K562 (cell line): Measurements from ENCODE around the gene MACF1. TPM values are rescaled to one million over a fixed set of nuclear protein-coding genes. Genes with fewer than 3 reads are reported as not detected.
A peak's percentile ranks its signal among the peaks of the same experiment; 100 is the strongest.

Source experiments
- ATAC-seq: fragments of 200-7000 bp; cut with Tn5 transposase; 3 replicates; pipeline ENCODE4 v1.9.1; 2020; ENCODE audit warnings: moderate library complexity
- BruUV-seq: library from RNA; stranded (reverse); fragments of 400-500 nt; replicated peaks from 2 replicates; lab custom pipeline; 2021; lab: Mats Ljungman, UMichigan
- CTCF ChIA-PET: fragments of 300-600 bp; formaldehyde crosslinking; extraction: SDS; loops from one replicate; lab custom pipeline; 2021; ENCODE audit warnings: low intra/inter-chr PET ratio; lab: Yijun Ruan, JAX
- POLR2A ChIA-PET: fragments of 300-600, 350-650 bp; sonication (Branson Sonifier 250); formaldehyde crosslinking; extraction: SDS; loops from one replicate; lab custom pipeline; 2021; ENCODE audit warnings: antibody characterized with exemption, inconsistent platforms; lab: Yijun Ruan, JAX
- DNase-seq, 4 experiments: peaks; one replicate each; pipeline versions ENCODE4 v3.0.0 to v3.0.0-alpha.2; 2011 to 2018; ENCODE audit warnings: low spot score in 3 of 4, mixed read lengths in 3 of 4; ENCODE audit errors: extremely low read depth in 1 of 4
- FAIRE-seq: peaks from 2 replicates; lab custom pipeline; 2011; peaks lifted over from hg19 to GRCh38; lab: Jason Lieb, UNC
- H2AFZ ChIP-seq: 2 replicates; pipeline ENCODE4 v1.6.0; 2011; ENCODE audit warnings: low read depth, low read length, control low read depth, inconsistent platforms
- H3K27ac ChIP-seq: fragments of 200-600 bp; 3 replicates; pipeline ENCODE4 v1.8.0; 2011; ENCODE audit warnings: low read depth, mild to moderate bottlenecking, control low read depth, inconsistent platforms, low read length, moderate library complexity, mixed read lengths; ENCODE audit errors: extremely low read depth
- H3K27me3 ChIP-seq, 2 experiments: fragments of 300-600 bp in 1 of 2; 2 replicates in 1 of 2; 3 replicates in 1 of 2; pipeline versions ENCODE4 v1.6.0 to v1.8.0; 2011; ENCODE audit warnings: inconsistent platforms in 2 of 2, low read length in 2 of 2, mild to moderate bottlenecking in 1 of 2, mixed read lengths in 1 of 2, moderate library complexity in 1 of 2; ENCODE audit not compliant: control insufficient read depth in 2 of 2, insufficient read depth in 2 of 2
- H3K36me3 ChIP-seq: fragments of 300-600 bp; 3 replicates; pipeline ENCODE4 v1.8.0; 2011; ENCODE audit warnings: mild to moderate bottlenecking, low read length, inconsistent platforms; ENCODE audit not compliant: control insufficient read depth, insufficient read depth
- H3K4me1 ChIP-seq, 2 experiments: fragments of 200-600 bp in 1 of 2; replicated peaks in 1 of 2; 2 replicates in 1 of 2; 3 replicates in 1 of 2; pipeline versions ENCODE4 v1.5.1 to v1.8.0; 2011; ENCODE audit warnings: inconsistent platforms in 2 of 2, low read length in 2 of 2, mild to moderate bottlenecking in 1 of 2, mixed read lengths in 1 of 2, moderate library complexity in 1 of 2; ENCODE audit not compliant: control insufficient read depth in 2 of 2, insufficient read depth in 2 of 2
- H3K4me2 ChIP-seq: 2 replicates; pipeline ENCODE4 v1.6.1; 2011; ENCODE audit warnings: low read length, control low read depth, inconsistent platforms, mixed read lengths; ENCODE audit not compliant: insufficient read depth
- H3K4me3 ChIP-seq: fragments of 200-600 bp; sonication (generic), shearing (Covaris generic); 2 replicates; pipeline ENCODE4 v1.5.1; 2016; ENCODE audit warnings: control low read depth, inconsistent platforms
- H3K79me2 ChIP-seq: fragments of 200-600 bp; 3 replicates; pipeline ENCODE4 v1.8.0; 2011; ENCODE audit warnings: low read length, inconsistent platforms; ENCODE audit not compliant: control insufficient read depth, insufficient read depth
- H3K9ac ChIP-seq, 2 experiments: 2 replicates each; pipeline versions ENCODE4 v1.6.0 to v1.6.1; 2011; ENCODE audit warnings: low read depth in 2 of 2, low read length in 2 of 2, control low read depth in 1 of 2, inconsistent platforms in 1 of 2, mild to moderate bottlenecking in 1 of 2, mixed read lengths in 1 of 2; ENCODE audit not compliant: insufficient read depth in 1 of 2
- H3K9me1 ChIP-seq: one replicate; pipeline ENCODE4 v1.6.0; 2011; ENCODE audit warnings: inconsistent platforms, mild to moderate bottlenecking, low read length, moderate library complexity; ENCODE audit not compliant: control insufficient read depth, insufficient read depth
- H3K9me3 ChIP-seq: replicated peaks from 2 replicates; pipeline ENCODE4 v1.5.1; 2011; ENCODE audit warnings: low read depth, low read length, inconsistent platforms; ENCODE audit not compliant: control insufficient read depth, insufficient read depth
- H4K20me1 ChIP-seq: replicated peaks from 2 replicates; pipeline ENCODE4 v1.6.1; 2011; ENCODE audit warnings: low read length, inconsistent platforms, mixed read lengths; ENCODE audit not compliant: control insufficient read depth, insufficient read depth
- ARID1B ChIP-seq: fragments of 450-650 bp; IDR thresholded peaks from 2 replicates; pipeline ENCODE4 v1.6.1; 2016; ENCODE audit warnings: antibody characterized with exemption, mild to moderate bottlenecking, inconsistent platforms
- CHD2 ChIP-seq: IDR thresholded peaks from 2 replicates; pipeline ENCODE4 v1.6.1; 2011; ENCODE audit warnings: low read depth, low read length
- EGR1 ChIP-seq: fragments of 450-650 bp; conservative IDR thresholded peaks from 2 replicates; pipeline ENCODE4 v1.6.1; 2017; ENCODE audit warnings: mild to moderate bottlenecking
- PCBP1 ChIP-seq: fragments of 200-400 bp; formaldehyde crosslinking; IDR thresholded peaks from 2 replicates; pipeline ENCODE4 v1.6.1; 2018; ENCODE audit warnings: mild to moderate bottlenecking, low read depth, low read length; ENCODE audit not compliant: poor library complexity, severe bottlenecking
- PCBP2 ChIP-seq: fragments of 200-400 bp; formaldehyde crosslinking; IDR thresholded peaks from 2 replicates; pipeline ENCODE4 v1.6.1; 2018; ENCODE audit warnings: low read length, low read depth, mild to moderate bottlenecking, moderate library complexity; ENCODE audit not compliant: poor library complexity, severe bottlenecking
- PHB2 ChIP-seq: fragments of 450-650 bp; IDR thresholded peaks from 2 replicates; pipeline ENCODE4 v1.6.1; 2017; ENCODE audit warnings: low read depth
- RBM14 ChIP-seq: fragments of 200-400 bp; formaldehyde crosslinking; IDR thresholded peaks from 2 replicates; pipeline ENCODE4 v1.6.1; 2018; ENCODE audit warnings: low read depth, mild to moderate bottlenecking, low read length, moderate library complexity, borderline replicate concordance; ENCODE audit not compliant: insufficient read depth
- TFAP4 ChIP-seq: sonication (generic); formaldehyde crosslinking; IDR thresholded peaks from 2 replicates; pipeline ENCODE4 v1.8.0; 2022; ENCODE audit warnings: missing genetic modification reagents, mild to moderate bottlenecking, moderate library complexity, borderline replicate concordance
- ZC3H4 ChIP-seq: sonication (generic); formaldehyde crosslinking; IDR thresholded peaks from 2 replicates; pipeline ENCODE4 v1.9.0; 2021; ENCODE audit warnings: missing genetic modification reagents, borderline replicate concordance
- ZNF444 ChIP-seq: fragments of 250-450 bp; sonication (Bioruptor Pico); IDR thresholded peaks from 2 replicates; pipeline ENCODE4 v1.4.0; 2020; ENCODE audit warnings: mild to moderate bottlenecking, moderate library complexity
- ZNF609 ChIP-seq: sonication (generic); formaldehyde crosslinking; IDR thresholded peaks from 2 replicates; pipeline ENCODE4 v1.8.1; 2023; ENCODE audit warnings: missing genetic modification reagents, mild to moderate bottlenecking, borderline replicate concordance
- WGBS: fragments of 100-300 bp; shearing (Covaris generic); methylation state at CpG from one replicate; pipeline ENCODE4 v1.1.6; 2016; ENCODE audit warnings: low coverage, mixed read lengths; ENCODE audit not compliant: insufficient coverage; ENCODE audit errors: missing lambda C conversion rate; 5-methylcytosine and 5-hydroxymethylcytosine counted together
- in situ Hi-C: fragments of 300-500 bp; cut with MboI; formaldehyde crosslinking; loops from 4 replicates; pipeline ENCODE4 v1.15.0; 2018; ENCODE audit warnings: inconsistent platforms, mixed read lengths
- intact Hi-C: fragments of 100-400 bp; cut with micrococcal nuclease; formaldehyde crosslinking; loops from 2 replicates; pipeline ENCODE4 v1.14.2; 2022
- polyA plus RNA-seq, 8 experiments: library from polyadenylated mRNA; depleted of rRNA in 4 of 8; stranded (reverse) in 5 of 8; unstranded in 3 of 8; fragments of >200 nt; fragmentation: Nextera tagmentation in 2 of 8; fragmentation: Illumina TruSeq in 1 of 8; extraction: Ambion mirVana in 2 of 8; extraction: Trizol in 1 of 8; gene quantifications; 2 replicates each; pipeline versions ENCODE4 v1.2.1 to v1.2.3, GENCODE V29; 2011 to 2014; ENCODE audit warnings: inconsistent platforms in 1 of 8, missing spikeins in 1 of 8
- total RNA-seq, 7 experiments: library from RNA; depleted of rRNA in 6 of 7; stranded (reverse); fragments of >200 nt in 6 of 7; fragmentation: Illumina TruSeq in 2 of 7; extraction: Trizol in 2 of 7; gene quantifications; 2 replicates each; pipeline versions ENCODE4 v1.2.1 to v1.2.3, GENCODE V29; 2011 to 2021; ENCODE audit warnings: low replicate concordance in 1 of 7

The MACF1 gene
- total and polyA plus RNA-seq, 9 of the 15 experiments (the other 6 are each of a cell fraction or from before 2014, with no cell fraction given): 13.2 to 232 (median 112) TPM

- CTCF ChIA-PET: no interaction called here
- H3K9me1 ChIP-seq: no peaks in the 10 kb centered on the region
- peak overlapping the region in 1 of 2 experiments; percentile 95; a peak in 2 of 4 replicates for H3K9ac ChIP-seq
- H3K4me1 ChIP-seq: peaks cover 0 to 24% of the 10 kb centered on the region in 2 experiments; a peak in 2 of 5 replicates
- peak overlapping the region; percentile 80; the same call in 1 of the 2 replicates for H3K4me2 ChIP-seq
- H3K9me3 ChIP-seq: no peaks in the 10 kb centered on the region
- H4K20me1 ChIP-seq: 0 out of 2 replicates have a peak, but pooled peaks cover 6% of the 10 kb centered on the region
- in situ Hi-C loops (no loop called here), intact Hi-C loops (no loop called here)
- TF ChIP-seq TFAP4 (CRISPR knock-in tag): peak; percentile 81
- TF ChIP-seq PCBP2: no peak
- TF ChIP-seq PCBP1: peak; percentile 34
- TF ChIP-seq ZNF444 (CRISPR knock-in tag): no peak
- no peak for TF ChIP-seq ZNF609
- TF ChIP-seq ARID1B: no peak
- 0 out of 2 replicates have a peak, but pooled peaks have one; percentile 46 for TF ChIP-seq RBM14
- peak; percentile 22; the same call in 1 of the 2 replicates for TF ChIP-seq EGR1
- TF ChIP-seq CHD2: no peak
- no peak for TF ChIP-seq PHB2
- peak; percentile 36; the same call in 1 of the 2 replicates for TF ChIP-seq ZC3H4 (CRISPR knock-in tag)
- FAIRE-seq: no peak
- H3K27me3 ChIP-seq: peaks cover 4 to 17% of the 10 kb centered on the region in 2 experiments
- peak overlapping the region; percentile 93 for H2AFZ ChIP-seq
- 44% methylated on average over 22 of the region's 32 CpGs for WGBS
- H3K79me2 ChIP-seq: no peaks in the 10 kb centered on the region
- H3K4me3 ChIP-seq: peak overlapping the region; percentile 54
- ATAC-seq: peak; percentile 4; the same call in 2 of the 3 replicates
- peaks cover 15% of the 10 kb centered on the region for H3K36me3 ChIP-seq
- no TSS peak for BruUV-seq
- H3K27ac ChIP-seq: no peak overlapping the region
- POLR2A ChIA-PET: interaction anchor here (0.6 kb wide), 1 partner anchor 194 kb away, joined by 3 read pairs; no protein-coding TSS in a partner anchor
- DNase-seq: peak in 3 of 4 experiments; percentile 16 to 70 (median 64)
Observed at GRCh38 chr1:39490596-39491145, 286.2 kb downstream of the MACF1 start.
